Measurements from ENCODE around the gene NHLH1.

- no peak for TF ChIP-seq CTCF (IDR thresholded peaks at IDR 0.05; ENCODE audit: extremely low read depth in 1 of 2, insufficient read depth in 1 of 2, low read depth in 1 of 2, low read length in 2 of 2)
- no peak for TF ChIP-seq POLR2A (IDR thresholded peaks at IDR 0.05; ENCODE audit: low read depth, low read length)
- TF ChIP-seq EZH2 (IDR thresholded peaks at IDR 0.05; ENCODE audit: borderline replicate concordance, low read depth, low read length, severe bottlenecking), result no peak
- no peak for TF ChIP-seq POLR2AphosphoS5 (IDR thresholded peaks at IDR 0.05; ENCODE audit: insufficient read depth, low read depth, low read length)
These were observed 3.9 kb downstream of the NHLH1 start for GRCh38 chr1:160370561-160371345.

All from endothelial cell of umbilical vein (primary cell).